H4 (cell line): Measurements from ENCODE around the gene CD22. TPM values are rescaled to one million over a fixed set of nuclear protein-coding genes. Genes with fewer than 3 reads are reported as not detected.

Experiments
- DNase-seq: peaks from one replicate; pipeline ENCODE4 v3.0.0-alpha.2; 2015; ENCODE audit warnings: low spot score
- total RNA-seq: library from RNA; depleted of rRNA; stranded (reverse); fragments of >200 nt; shearing (Covaris generic); gene quantifications from 2 replicates; pipeline ENCODE4 v1.2.3, GENCODE V29; 2014

Gene CD22
- total RNA-seq, 1 experiment from 2014 or later = 1.9 TPM

DNA sequence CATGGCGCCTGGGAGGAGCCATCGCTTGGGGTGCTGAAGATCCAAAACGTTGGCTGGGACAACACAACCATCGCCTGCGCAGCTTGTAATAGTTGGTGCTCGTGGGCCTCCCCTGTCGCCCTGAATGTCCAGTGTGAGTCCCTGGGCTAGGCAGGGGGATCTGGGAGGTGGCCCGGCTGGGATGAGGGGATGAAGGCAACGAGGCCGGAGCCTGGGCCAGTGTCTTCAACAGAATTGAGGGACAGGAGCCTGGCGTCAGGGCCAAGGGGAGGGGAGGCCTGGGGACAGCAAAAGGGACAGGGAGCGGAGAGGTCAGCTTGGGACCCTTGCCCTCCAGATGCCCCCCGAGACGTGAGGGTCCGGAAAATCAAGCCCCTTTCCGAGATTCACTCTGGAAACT lies 12.0 kb downstream of the CD22 start:
- peak; percentile 9 for DNase-seq

DNA sequence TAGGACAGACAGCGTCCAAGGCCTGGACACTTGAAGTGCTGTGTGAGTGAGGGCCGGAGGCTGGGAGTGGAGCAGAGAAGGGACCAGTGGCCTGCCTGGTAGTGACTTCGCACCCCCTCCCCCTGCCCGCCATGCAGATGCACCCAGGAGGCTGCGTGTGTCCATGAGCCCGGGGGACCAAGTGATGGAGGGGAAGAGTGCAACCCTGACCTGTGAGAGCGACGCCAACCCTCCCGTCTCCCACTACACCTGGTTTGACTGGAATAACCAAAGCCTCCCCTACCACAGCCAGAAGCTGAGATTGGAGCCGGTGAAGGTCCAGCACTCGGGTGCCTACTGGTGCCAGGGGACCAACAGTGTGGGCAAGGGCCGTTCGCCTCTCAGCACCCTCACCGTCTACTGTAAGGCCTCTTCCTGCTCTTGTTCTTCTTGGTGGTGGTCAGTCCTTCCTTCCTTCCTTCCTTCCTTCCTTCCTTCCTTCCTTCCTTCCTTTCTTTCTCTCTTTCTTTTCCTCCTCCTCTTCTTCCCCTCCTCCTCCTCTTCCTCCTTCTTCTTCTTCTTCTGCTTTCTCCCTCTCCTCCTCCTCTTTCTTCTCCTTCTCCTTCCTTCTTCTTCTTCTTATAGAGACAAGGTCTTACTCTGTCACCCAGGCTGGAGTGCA lies 12.7 kb downstream of the CD22 start:
- peak; percentile 7 for DNase-seq

DNA sequence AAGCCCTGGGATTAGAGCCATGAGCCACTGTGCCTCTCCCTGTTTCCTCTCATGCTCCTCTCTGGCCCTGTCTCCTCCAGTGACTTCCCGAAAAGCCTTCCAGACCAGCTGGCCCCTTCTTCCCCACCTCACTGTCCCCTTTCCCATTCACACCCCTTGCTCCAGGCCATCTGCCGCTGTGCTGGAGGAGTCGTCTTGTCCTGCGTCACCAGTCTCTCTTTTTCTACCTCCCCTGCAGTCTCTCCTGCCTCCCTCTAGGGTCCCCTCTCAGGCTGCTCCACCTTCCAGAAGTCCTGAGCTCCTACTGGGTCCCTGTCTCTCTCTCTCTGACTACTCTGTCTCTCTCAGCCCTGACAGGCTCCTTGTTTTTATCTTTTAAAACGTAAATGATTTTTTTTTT lies 13.4 kb downstream of the CD22 start:
- peak; percentile 5 for DNase-seq

DNA sequence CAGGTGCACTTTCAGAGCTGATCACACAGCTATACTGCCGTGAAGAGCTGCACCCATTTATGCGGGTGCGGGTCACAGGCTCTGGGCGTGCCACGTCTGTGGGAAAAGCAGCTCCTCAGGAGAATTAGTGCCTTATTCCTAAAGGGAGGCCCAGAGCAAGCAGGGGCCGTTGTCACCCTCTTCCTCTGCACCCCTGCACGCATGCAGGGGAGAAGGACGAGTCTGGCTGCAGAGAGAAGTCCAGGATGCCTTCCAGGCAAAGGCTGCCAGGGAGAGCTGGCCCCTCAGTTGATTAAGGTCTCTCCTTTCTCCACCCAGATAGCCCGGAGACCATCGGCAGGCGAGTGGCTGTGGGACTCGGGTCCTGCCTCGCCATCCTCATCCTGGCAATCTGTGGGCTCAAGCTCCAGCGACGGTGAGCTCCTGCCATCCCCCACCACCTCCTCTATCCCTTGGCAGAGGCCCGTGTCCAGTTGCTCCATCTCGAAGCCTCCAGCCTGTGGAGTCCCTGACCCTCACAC lies 15.6 kb downstream of the CD22 start:
- DNase-seq = peak; percentile 10

DNA sequence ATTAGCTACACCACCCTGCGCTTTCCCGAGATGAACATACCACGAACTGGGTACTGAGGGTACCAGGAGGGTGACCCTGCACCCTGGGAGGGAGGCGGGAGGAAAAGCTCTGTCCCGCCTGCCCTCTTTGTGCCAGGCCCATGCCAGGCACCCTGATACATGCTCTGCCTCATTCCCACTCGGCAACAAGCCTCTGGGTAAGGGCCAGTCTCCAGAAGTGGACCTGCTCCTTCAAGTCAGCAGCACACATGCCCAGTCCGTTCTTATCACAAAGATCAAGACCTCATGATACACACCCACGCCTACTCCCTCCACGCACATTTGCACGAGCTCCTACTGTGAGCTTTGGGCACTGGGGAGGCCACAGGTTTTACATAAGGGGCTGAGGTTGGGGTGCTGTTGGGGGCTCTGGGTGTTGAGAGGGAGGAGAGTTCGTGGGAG lies 16.7 kb downstream of the CD22 start:
- DNase-seq = peak; percentile 11

DNA sequence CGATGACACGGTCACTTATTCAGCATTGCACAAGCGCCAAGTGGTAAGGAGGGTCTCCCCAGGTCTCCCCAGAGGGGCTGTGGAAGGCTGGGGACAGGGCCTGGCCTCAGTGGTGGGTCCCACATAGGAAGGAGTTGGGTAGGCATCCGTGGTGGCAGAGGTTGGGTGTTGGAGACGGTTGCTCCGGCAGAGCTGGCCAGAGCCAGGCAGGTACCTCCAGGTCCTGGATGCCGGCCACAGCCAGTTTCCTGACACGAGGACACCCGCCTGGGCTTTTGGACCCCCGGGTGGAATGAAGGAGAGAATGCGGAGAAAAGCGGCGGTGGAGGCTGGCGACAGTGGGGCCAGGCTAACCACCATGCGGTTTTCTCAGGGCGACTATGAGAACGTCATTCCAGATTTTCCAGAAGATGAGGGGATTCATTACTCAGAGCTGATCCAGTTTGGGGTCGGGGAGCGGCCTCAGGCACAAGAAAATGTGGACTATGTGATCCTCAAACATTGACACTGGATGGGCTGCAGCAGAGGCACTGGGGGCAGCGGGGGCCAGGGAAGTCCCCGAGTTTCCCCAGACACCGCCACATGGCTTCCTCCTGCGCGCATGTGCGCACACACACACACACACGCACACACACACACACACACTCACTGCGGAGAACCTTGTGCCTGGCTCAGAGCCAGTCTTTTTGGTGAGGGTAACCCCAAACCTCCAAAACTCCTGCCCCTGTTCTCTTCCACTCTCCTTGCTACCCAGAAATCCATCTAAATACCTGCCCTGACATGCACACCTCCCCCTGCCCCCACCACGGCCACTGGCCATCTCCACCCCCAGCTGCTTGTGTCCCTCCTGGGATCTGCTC lies 17.4 kb downstream of the CD22 start:
- DNase-seq = peak; percentile 8

DNA sequence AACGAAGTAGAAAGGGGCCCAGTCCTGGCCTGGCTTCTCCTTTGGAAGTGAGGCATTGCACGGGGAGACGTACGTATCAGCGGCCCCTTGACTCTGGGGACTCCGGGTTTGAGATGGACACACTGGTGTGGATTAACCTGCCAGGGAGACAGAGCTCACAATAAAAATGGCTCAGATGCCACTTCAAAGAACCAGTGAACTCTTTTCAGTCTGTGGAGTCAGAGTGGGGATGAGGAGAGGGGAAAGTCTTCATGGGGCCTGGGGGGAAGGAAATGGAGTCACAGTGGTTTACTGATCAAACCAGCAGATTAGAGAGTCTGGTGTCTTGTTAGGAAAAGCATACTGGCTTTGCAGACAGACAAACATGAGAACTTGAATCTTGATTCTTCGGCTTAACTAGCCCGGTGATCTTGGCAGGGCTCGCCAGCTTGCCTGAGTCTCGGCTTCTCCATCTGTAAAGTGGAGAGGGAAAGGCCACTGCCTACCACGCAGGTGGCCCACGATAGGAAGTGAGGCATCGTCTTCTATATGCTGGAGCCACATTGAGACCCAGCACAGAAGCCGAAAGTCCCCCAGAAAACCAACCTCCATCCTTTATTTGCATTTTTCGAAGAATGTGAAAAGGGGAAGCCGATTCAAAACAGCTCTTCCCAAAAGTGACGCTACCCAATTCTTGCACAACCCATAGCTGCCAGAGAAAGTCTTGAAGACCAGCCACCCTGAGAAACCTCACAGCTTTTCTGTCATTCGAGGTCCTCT lies 18.4 kb downstream of the CD22 start, which contains the start of gene FFAR1:
FFAR1 (plus strand) TSS at position 732 of the 759 bp plus-strand sequence. CDS start 3,650 bp downstream, outside the sequence.
- DNase-seq = peak; percentile 4

DNA sequence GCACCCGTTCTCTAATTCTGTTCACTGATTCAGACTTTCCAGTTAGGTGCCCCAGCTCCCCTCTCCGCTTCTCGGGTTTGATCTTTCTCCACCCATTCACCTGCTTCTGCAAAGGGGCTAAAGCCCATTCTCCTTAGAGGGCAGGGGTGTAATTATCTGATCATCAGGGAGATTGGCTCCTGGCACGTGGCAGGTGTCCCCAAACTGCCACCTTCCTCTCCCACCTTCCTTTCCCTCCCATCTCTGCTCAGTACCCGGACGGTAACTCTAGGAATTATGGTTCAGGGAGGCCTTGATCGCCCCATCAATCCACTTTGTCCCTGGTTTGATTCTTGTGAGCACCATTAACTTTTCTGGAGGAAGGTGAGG lies 18.9 kb downstream of the CD22 start:
- peak; percentile 5 for DNase-seq

DNA sequence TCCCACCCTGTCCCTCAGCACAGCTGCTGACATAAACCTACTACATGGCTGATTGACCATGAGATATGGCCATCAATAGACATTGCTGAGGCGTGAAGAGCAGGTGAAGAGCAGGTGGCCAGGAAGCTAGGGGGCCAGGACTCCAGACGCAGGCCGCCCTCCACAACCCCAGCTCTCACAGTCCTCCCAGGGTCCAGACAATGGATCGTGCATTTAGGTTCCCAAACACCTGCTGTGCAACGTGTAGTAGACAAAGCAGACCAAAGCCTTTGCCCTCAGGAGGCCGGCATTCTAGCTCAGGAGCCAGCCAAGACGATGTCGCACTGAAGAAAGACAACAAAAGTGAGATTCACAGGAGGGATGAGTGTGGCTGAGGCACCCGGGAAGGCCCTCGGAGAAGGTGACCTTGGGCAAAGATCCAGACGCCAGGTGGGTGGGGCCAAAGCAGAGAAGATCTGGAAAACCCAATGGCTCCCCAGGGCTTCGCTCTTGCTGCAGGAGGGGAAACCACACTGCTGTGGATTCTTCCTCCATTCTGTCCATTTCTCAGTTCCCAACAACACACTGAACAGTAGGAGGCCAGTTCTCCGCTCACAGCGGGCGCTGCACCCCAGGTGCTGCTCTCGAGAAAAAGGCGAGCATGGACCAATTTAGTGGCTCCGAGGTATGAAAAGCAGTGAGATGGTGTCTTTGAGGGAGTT lies 20.1 kb downstream of the CD22 start:
- DNase-seq = peak; percentile 7

DNA sequence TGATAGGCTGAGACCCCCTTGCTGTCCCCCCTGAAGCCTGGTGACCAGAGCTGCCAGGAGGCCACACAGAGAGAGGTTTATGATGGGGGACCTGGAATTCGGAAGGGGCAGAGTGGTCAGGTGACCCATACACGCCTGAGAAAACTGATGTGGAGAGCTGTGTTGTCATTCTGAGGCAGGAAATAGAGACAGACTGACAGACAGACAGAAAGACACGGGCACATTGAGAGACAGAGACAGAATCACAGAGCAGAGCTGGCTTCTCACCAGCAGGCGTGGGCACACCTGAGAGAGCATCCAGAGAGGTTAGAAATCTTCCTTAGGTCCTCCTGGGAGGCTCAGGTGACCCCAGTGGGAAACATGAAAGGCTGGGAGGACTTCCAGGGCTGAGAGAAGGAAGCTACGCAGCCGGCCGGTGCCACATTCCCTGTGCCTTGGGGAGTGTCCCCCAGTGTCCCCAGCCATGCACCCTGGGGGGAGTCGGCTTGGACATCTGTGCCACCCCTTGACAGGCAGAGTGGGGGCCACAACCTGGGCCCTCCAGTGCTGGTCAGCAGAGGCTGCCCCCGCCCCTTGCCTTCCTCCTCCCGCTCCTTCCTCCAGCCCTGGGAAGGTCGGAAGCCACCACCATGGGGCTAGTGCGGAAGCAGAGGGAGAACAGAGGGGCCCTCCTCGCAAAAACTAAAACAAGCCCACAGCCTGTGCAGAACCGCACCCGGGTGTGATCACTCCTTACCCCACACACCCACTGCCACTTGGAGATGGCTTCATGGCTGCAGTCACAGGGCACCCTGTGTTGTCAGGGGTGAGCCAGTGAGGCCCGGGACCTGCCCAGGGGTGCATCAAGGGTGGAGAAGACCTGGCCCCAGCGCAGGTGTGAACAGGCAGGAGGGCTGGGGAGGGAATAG lies 20.9 kb downstream of the CD22 start:
- peak; percentile 10 for DNase-seq

DNA sequence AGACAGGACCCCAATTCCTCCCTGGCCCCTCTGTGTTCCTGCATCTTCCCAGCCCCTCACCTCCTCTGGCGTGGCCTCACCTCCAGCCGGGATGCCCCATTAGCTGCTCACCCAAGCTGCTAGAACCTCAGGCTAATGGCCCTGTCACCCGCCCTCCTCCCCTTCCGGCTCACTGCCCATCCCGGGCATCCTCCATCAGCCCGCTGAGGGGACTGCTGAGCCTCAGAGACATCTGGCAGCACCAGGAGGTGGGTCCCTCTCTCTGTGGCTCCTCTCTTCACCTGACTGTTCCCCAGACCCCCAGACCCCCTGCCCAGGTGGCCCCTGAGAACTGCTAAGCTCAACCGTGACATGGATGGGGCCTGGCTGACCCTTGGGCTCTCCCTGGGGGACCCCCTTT lies 21.6 kb downstream of the CD22 start:
- DNase-seq = peak; percentile 5

DNA sequence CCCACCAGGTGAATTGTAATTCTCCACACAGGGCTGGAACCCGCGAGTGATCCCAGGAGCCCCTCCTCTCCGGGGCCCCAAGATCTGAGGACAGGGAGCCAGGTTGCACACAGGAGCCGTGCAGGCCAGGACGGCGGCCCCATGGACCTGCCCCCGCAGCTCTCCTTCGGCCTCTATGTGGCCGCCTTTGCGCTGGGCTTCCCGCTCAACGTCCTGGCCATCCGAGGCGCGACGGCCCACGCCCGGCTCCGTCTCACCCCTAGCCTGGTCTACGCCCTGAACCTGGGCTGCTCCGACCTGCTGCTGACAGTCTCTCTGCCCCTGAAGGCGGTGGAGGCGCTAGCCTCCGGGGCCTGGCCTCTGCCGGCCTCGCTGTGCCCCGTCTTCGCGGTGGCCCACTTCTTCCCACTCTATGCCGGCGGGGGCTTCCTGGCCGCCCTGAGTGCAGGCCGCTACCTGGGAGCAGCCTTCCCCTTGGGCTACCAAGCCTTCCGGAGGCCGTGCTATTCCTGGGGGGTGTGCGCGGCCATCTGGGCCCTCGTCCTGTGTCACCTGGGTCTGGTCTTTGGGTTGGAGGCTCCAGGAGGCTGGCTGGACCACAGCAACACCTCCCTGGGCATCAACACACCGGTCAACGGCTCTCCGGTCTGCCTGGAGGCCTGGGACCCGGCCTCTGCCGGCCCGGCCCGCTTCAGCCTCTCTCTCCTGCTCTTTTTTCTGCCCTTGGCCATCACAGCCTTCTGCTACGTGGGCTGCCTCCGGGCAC lies 22.6 kb downstream of the CD22 start:
- peak; percentile 2 for DNase-seq

DNA sequence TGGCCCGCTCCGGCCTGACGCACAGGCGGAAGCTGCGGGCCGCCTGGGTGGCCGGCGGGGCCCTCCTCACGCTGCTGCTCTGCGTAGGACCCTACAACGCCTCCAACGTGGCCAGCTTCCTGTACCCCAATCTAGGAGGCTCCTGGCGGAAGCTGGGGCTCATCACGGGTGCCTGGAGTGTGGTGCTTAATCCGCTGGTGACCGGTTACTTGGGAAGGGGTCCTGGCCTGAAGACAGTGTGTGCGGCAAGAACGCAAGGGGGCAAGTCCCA lies 23.1 kb downstream of the CD22 start:
- DNase-seq = no peak

DNA sequence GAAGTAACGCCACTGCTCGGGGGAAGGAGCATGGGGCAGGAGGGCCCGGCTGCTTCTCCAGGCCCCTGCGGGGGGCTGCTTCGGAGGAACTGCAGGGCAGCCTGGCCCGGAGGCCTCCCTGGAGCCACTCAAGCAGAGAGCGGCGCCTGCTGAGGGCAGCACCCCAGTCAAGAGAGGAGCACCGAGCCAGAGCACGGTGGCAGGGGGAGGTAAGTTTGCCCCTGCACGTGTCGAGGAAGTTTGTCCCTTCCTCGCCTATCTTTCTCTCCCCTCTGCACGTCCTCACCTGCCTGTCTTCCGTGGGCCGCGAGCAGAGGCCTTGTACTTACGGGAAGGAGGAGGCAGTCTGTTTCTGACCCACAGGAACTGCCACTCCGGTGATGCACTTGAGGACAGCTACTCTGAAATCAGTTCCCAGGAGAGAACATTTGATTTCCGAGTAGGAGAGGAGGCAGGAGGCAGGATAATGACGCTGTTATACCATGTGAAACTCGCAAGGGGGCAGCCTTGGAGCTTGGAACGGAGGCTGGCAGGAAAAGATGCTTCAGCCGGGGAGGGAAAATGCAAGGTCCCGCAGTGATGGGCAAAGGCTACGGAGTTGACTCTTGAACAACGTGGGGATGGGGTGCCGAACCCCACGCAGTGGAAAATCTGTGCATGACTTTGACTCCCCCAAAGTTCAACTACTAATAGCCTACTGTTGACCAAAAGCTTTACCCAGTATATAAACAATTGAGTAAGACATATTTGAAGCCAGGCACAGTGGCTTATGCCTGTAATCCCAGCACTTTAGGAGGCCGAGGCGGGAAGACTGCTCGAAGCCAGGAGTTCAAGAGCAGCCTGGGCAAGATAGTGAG lies 23.7 kb downstream of the CD22 start:
- DNase-seq = peak; percentile 81

DNA sequence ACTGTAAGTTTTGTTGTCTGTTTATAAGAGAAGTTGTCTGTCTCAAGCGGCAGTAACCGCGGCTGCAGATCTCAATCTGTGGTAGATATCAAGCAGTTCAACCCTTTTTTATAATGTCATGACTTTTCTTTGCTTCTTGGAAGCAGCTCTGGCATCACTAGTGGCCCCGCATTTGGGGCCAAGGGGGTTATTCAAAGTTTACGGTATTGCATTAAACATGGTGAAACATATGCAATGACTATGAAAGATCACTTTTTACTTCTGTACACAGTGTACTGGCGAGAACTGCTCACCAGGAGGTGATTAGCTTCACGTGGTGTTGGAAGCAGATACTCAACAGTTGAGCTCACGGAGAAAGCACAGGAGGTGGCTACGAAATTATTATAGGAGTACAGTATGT lies 24.6 kb downstream of the CD22 start:
- peak; percentile 15 for DNase-seq

DNA sequence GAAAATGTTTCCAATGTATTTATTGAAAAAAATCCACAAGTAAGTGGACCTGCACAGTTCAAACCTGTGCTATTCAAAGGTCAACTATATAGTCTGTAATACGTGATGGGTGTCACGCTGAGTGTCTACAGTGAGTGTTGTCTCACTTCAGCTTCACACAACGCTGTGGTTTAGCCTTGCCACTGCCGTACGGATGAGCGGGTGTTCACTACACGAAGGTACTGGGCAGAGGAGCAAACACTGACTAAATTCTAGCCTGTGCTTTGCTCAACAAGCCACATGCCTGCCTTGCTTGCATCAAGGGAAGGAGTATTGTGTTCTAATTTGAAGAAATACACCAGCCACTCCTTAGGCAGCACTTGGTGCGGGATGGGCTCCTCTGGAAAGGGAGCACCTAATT lies 25.9 kb downstream of the CD22 start:
- DNase-seq = peak; percentile 6

DNA sequence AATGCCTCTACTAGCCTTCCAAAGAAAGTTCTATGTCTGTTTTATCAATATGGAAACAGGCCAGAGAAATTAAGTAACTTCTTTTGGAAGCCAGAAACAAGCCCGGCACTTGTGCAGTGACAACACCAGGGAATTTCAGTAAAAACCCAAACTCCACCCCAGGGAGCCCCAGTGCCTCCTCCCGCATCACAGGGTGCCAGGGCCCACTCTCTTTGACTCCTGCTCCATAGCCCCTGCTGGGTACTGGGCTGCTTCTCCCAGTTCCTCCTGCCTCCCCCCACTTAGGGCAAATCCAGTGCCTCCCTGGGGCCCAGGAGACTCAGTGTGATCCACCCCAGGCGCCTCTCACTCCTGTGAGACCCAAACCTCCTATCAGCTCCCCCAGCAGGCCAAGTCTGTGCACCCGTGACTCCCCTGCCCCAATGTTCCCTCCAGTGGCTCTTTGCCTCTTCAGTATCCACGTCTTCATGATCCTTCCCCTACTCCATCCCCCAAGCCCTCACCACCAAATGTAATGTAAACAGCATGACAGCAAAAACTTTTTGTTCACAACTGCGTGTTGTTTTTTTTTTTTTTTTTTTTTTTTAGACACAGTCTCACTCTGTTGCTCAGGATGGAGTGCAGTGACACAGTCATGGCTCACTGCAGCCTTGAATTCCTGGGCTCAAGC lies 26.9 kb downstream of the CD22 start:
- peak; percentile 25 for DNase-seq

DNA sequence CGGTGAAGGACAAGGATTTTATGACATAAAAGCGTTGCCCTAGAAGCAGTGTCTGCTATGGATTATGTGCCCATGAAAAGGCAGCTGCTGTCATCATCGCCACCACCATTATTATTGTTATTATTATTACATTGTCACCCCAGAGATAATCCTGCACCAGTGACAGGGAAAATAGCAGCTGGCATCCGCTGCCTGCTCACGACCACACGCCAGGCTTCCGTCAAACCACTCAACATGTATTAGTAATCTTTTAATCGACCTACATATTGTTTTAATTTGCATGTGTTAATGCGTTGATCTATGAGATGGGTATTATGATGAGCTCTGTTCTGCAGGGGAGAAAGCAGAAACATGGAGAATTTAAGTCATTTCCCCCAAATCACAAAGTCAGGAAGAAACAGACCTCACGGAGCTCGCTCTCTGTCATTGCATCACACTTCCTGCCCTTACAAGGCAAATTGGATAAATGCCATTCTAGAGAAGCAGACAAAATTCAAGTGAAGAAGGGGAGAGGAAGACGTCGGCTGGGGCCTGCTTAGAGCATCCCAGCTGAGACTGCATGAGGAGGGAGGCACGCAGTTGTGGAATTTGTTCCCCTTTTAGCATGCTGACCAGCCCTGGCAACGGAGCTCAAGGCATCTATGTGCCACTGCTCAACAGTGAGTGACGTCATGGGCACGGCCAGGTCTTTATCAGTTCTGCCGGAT lies 29.0 kb downstream of the CD22 start, which contains the start of gene FFAR3:
FFAR3 (plus strand) TSS at position 594 of the 707 bp plus-strand sequence. CDS start 431 bp downstream, outside the sequence.
- DNase-seq = peak; percentile 56
